GM13976 (cell line): ENCODE measurements around the gene GTF3C1.

Experiments used
- DNase-seq: peaks from one replicate; pipeline ENCODE4 v3.0.0; 2012; ENCODE audit warnings: low spot score
- CTCF ChIP-seq: IDR thresholded peaks from 2 replicates; pipeline ENCODE4 v1.5.1; 2012; ENCODE audit warnings: borderline replicate concordance, mild to moderate bottlenecking; ENCODE audit not compliant: insufficient read depth; ENCODE audit errors: extremely low read depth, missing control alignments, control extremely low read depth
- in situ Hi-C: fragments of 300-500 bp; cut with MboI; formaldehyde crosslinking; loops from one replicate; pipeline ENCODE4 v1.12.0; 2022; ENCODE audit warnings: low sequenced_read_pairs, mixed read lengths, inconsistent platforms; ENCODE audit not compliant: unreplicated experiment

Gene GTF3C1

GRCh38 chr16:27503662-27504061 lies 46.1 kb downstream of the GTF3C1 start:
- in situ Hi-C loops = no loop called here
- no peak for DNase-seq
- no peak for TF ChIP-seq CTCF

- TF ChIP-seq CTCF = no peak
- no peak for DNase-seq
- in situ Hi-C loops = no loop called here
Measured at GRCh38 chr16:27500801-27501200, 48.9 kb downstream of the GTF3C1 start.

- DNase-seq = no peak
- no peak for TF ChIP-seq CTCF
- in situ Hi-C loops = no loop called here
Measured at GRCh38 chr16:27499659-27500055, 50.1 kb downstream of the GTF3C1 start.

- DNase-seq = no peak
- in situ Hi-C loops = no loop called here
- no peak for TF ChIP-seq CTCF
Measured at GRCh38 chr16:27498916-27499658, 50.6 kb downstream of the GTF3C1 start.

- DNase-seq = no peak
- in situ Hi-C loops = no loop called here
- no peak for TF ChIP-seq CTCF
Measured at GRCh38 chr16:27498031-27498825, 51.5 kb downstream of the GTF3C1 start.

GRCh38 chr16:27495191-27495590 lies 54.5 kb downstream of the GTF3C1 start:
- in situ Hi-C loops = no loop called here
- DNase-seq = no peak
- TF ChIP-seq CTCF = no peak
